ENCODE measurements around the gene COL23A1. TPM values are rescaled to one million over a fixed set of nuclear protein-coding genes. Genes with fewer than 3 reads are reported as not detected.

COL23A1 gene
- polyA plus RNA-seq, 1 donor from 2014 or later, result 0.18 TPM

- Mint-ChIP-seq H3K36me3 (no peaks in the 10 kb centered on the region), H3K4me3 (no peak overlapping the region), H3K27ac (no peak overlapping the region), H3K4me1 (no peaks in the 10 kb centered on the region), H3K9me3 (no peaks in the 10 kb centered on the region), H3K27me3 (peaks cover 9% of the 10 kb centered on the region)
These were observed 135.2 kb downstream of the COL23A1 start for GRCh38 chr5:178454821-178455479.

- H3K27me3 Mint-ChIP-seq, result peaks cover 9% of the 10 kb centered on the region
- no peaks in the 10 kb centered on the region for H3K36me3 Mint-ChIP-seq
- H3K9me3 Mint-ChIP-seq, result no peaks in the 10 kb centered on the region
- H3K4me3 Mint-ChIP-seq, result no peak overlapping the region
- H3K4me1 Mint-ChIP-seq, result no peaks in the 10 kb centered on the region
- no peak overlapping the region for H3K27ac Mint-ChIP-seq
These were observed 135.9 kb downstream of the COL23A1 start for GRCh38 chr5:178454303-178454702.

GRCh38 chr5:178453224-178453623, 137.0 kb downstream of the COL23A1 start:
- no peak overlapping the region for H3K4me3 Mint-ChIP-seq
- H3K9me3 Mint-ChIP-seq, result no peaks in the 10 kb centered on the region
- H3K27ac Mint-ChIP-seq, result no peak overlapping the region
- H3K27me3 Mint-ChIP-seq, result peaks cover 9% of the 10 kb centered on the region
- no peaks in the 10 kb centered on the region for H3K36me3 Mint-ChIP-seq
- H3K4me1 Mint-ChIP-seq, result no peaks in the 10 kb centered on the region

GRCh38 chr5:178450121-178451028, 139.8 kb downstream of the COL23A1 start:
- Mint-ChIP-seq H3K27ac (no peak overlapping the region), H3K36me3 (no peaks in the 10 kb centered on the region), H3K9me3 (no peaks in the 10 kb centered on the region), H3K4me3 (no peak overlapping the region), H3K27me3 (peaks cover 9% of the 10 kb centered on the region), H3K4me1 (no peaks in the 10 kb centered on the region)

- no peaks in the 10 kb centered on the region for H3K4me1 Mint-ChIP-seq
- no peak overlapping the region for H3K27ac Mint-ChIP-seq
- H3K27me3 Mint-ChIP-seq, result peaks cover 10% of the 10 kb centered on the region
- no peak overlapping the region for H3K4me3 Mint-ChIP-seq
- no peaks in the 10 kb centered on the region for H3K36me3 Mint-ChIP-seq
- no peaks in the 10 kb centered on the region for H3K9me3 Mint-ChIP-seq
These were observed 140.8 kb downstream of the COL23A1 start for GRCh38 chr5:178449163-178450070.

- H3K4me1 Mint-ChIP-seq, result peaks cover 0 to 3% (median 3%) of the 10 kb centered on the region in 3 donors
These were observed 144.7 kb downstream of the COL23A1 start for GRCh38 chr5:178445534-178445933.

GRCh38 chr5:178442405-178443257, 147.6 kb downstream of the COL23A1 start:
- no peak overlapping the region for H3K27ac Mint-ChIP-seq
- H3K4me1 Mint-ChIP-seq, result peaks cover 0 to 3% (median 3%) of the 10 kb centered on the region in 3 donors
- peak overlapping the region in 2 of 4 donors; percentile 43 to 79 for H3K4me3 Mint-ChIP-seq
- peaks cover 0 to 3% (median 0%) of the 10 kb centered on the region in 3 donors for H3K9me3 Mint-ChIP-seq
- peaks cover 8% of the 10 kb centered on the region for H3K27me3 Mint-ChIP-seq
- H3K36me3 Mint-ChIP-seq, result no peaks in the 10 kb centered on the region

More at GRCh38 chr5:178445534-178445933, 144.7 kb downstream of the COL23A1 start:
- Mint-ChIP-seq H3K9me3 (peaks cover 0 to 3% (median 0%) of the 10 kb centered on the region in 3 donors), H3K27ac (no peak overlapping the region), H3K4me3 (no peak overlapping the region), H3K36me3 (no peaks in the 10 kb centered on the region), H3K27me3 (peaks cover 14% of the 10 kb centered on the region)

- Mint-ChIP-seq H3K36me3 (no peaks in the 10 kb centered on the region), H3K27me3 (peaks cover 8% of the 10 kb centered on the region), H3K4me3 (no peak overlapping the region), H3K27ac (no peak overlapping the region), H3K9me3 (peaks cover 0 to 3% (median 0%) of the 10 kb centered on the region in 3 donors), H3K4me1 (peaks cover 0 to 3% (median 3%) of the 10 kb centered on the region in 3 donors)
These were observed 148.5 kb downstream of the COL23A1 start for GRCh38 chr5:178441486-178442270.

- H3K9me3 Mint-ChIP-seq, result peaks cover 0 to 3% (median 0%) of the 10 kb centered on the region in 3 donors
- H3K27me3 Mint-ChIP-seq, result peaks cover 11% of the 10 kb centered on the region
- peaks cover 0 to 3% (median 3%) of the 10 kb centered on the region in 3 donors for H3K4me1 Mint-ChIP-seq
- no peaks in the 10 kb centered on the region for H3K36me3 Mint-ChIP-seq
- no peak overlapping the region for H3K27ac Mint-ChIP-seq
- no peak overlapping the region for H3K4me3 Mint-ChIP-seq
These were observed 150.0 kb downstream of the COL23A1 start for GRCh38 chr5:178440181-178440580.

- Mint-ChIP-seq H3K9me3 (peaks cover 0 to 3% (median 0%) of the 10 kb centered on the region in 3 donors), H3K27me3 (peaks cover 11% of the 10 kb centered on the region), H3K36me3 (no peaks in the 10 kb centered on the region), H3K4me3 (no peak overlapping the region), H3K4me1 (peaks cover 0 to 3% (median 3%) of the 10 kb centered on the region in 3 donors), H3K27ac (no peak overlapping the region)
These were observed 150.6 kb downstream of the COL23A1 start for GRCh38 chr5:178439493-178440180.

GRCh38 chr5:178438796-178439195, 151.4 kb downstream of the COL23A1 start:
- H3K27ac Mint-ChIP-seq, result no peak overlapping the region
- H3K4me3 Mint-ChIP-seq, result no peak overlapping the region
- peaks cover 0 to 3% (median 3%) of the 10 kb centered on the region in 3 donors for H3K4me1 Mint-ChIP-seq
- peaks cover 7% of the 10 kb centered on the region for H3K27me3 Mint-ChIP-seq
- no peaks in the 10 kb centered on the region for H3K36me3 Mint-ChIP-seq
- peaks cover 0 to 3% (median 0%) of the 10 kb centered on the region in 3 donors for H3K9me3 Mint-ChIP-seq

- H3K27me3 Mint-ChIP-seq, result peaks cover 7% of the 10 kb centered on the region
- H3K4me3 Mint-ChIP-seq, result no peak overlapping the region
- no peak overlapping the region for H3K27ac Mint-ChIP-seq
- no peaks in the 10 kb centered on the region for H3K36me3 Mint-ChIP-seq
- H3K4me1 Mint-ChIP-seq, result no peaks in the 10 kb centered on the region
- H3K9me3 Mint-ChIP-seq, result no peaks in the 10 kb centered on the region
These were observed 152.7 kb downstream of the COL23A1 start for GRCh38 chr5:178437386-178438075.

All from IgD-negative memory B cell (primary cell).